Measurements from ENCODE around the gene EFNA2.

The EFNA2 gene

DNA sequence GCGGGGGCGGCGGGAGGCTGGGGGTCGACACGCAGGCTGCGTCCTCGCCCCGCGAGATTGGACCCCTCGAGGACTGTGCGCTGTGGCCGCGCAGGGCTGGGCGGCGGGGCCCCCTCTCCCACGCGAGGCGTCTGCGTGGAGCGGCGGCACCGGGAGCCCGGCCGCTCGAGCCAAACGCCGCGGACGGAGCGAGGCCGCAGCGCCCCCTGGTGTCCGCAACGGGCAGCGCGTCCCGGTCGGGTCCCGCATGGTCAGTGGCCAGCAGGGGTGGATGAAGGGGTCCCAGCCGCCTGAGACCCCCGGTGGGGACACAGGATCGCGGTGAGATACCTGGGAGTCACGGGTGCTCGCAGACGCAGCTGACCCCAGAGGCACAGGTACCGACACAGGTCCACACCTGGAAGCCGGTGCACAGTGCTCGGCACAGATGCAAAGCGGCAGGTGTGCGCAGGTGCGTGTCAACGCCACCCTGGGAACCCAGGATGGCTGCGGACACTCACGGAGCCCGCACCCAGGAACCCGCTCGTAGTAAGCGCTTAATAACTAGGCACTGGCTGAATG is 18.7 kb upstream of the EFNA2 start:
- H4K20me1 ChIP-seq (ENCODE audit: low read depth, low read length): no peaks in the 10 kb centered on the region; the same call in 1 of the 2 replicates

DNA sequence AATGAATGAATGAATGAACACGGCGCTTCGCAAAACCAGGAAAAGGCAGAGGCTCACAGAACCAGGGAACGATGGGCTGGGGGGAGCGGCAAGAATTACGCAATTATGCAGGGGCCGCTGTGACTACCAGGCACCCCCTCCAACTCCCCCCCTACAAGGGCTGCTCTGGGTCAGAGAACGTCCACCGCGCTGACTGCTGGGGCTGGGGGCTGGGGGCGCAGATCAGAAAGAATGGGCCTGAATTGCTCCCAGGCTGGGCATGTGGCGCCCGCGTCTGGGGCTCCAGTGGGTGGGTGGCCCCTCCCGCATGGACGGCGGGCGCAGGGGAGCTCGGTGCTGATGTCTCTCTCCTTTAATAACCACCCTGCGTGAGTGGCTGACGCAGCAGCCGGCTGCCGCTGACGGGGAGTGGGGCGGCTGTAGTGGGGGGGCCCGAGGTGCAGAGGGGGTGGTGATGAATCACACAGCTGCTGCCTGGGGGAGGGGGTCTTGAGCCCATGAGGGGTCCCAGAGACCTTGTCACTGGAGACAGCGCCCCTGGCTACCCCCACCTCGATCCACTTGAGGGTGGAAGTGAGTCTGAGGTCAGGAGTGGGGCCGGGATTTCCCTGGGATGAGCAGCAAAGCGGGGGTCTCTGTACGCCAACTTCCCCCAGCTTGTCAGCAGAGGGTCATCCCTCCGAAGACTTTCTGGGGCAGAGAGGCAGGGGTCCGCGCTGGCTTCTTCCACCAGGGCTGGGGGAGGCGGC is 18.0 kb upstream of the EFNA2 start:
- H3K79me2 ChIP-seq (ENCODE audit: insufficient read depth, low read length): peaks cover 21% of the 10 kb centered on the region
- no peak overlapping the region for H3K27ac ChIP-seq (ENCODE audit: low read depth, low read length)
- H3K9ac ChIP-seq (ENCODE audit: low read length): peak overlapping the region; percentile 46; the same call in 1 of the 2 replicates
- H3K4me3 ChIP-seq (ENCODE audit: insufficient read depth, low read length, poor library complexity, severe bottlenecking): no peak overlapping the region
- no peaks in the 10 kb centered on the region for H3K9me2 ChIP-seq (replicated peaks; ENCODE audit: insufficient read depth, low read length)
- no peak overlapping the region for H2AFZ ChIP-seq (ENCODE audit: low read depth, low read length, severe bottlenecking)
- peak overlapping the region; percentile 62 for H3K4me2 ChIP-seq (ENCODE audit: low read depth, low read length, poor library complexity, severe bottlenecking)
- H4K20me1 ChIP-seq (ENCODE audit: low read depth, low read length): no peaks in the 10 kb centered on the region; the same call in 1 of the 2 replicates
- no peaks in the 10 kb centered on the region for H3K27me3 ChIP-seq (ENCODE audit: low read length)
- TF ChIP-seq EZH2phosphoT487 (conservative IDR thresholded peaks at IDR 0.05; ENCODE audit: low read length): no peak
- TF ChIP-seq, protein P1, sequence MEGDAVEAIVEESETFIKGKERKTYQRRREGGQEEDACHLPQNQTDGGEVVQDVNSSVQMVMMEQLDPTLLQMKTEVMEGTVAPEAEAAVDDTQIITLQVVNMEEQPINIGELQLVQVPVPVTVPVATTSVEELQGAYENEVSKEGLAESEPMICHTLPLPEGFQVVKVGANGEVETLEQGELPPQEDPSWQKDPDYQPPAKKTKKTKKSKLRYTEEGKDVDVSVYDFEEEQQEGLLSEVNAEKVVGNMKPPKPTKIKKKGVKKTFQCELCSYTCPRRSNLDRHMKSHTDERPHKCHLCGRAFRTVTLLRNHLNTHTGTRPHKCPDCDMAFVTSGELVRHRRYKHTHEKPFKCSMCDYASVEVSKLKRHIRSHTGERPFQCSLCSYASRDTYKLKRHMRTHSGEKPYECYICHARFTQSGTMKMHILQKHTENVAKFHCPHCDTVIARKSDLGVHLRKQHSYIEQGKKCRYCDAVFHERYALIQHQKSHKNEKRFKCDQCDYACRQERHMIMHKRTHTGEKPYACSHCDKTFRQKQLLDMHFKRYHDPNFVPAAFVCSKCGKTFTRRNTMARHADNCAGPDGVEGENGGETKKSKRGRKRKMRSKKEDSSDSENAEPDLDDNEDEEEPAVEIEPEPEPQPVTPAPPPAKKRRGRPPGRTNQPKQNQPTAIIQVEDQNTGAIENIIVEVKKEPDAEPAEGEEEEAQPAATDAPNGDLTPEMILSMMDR (IDR thresholded peaks at IDR 0.05; ENCODE audit: insufficient read depth, low read length, poor library complexity, severe bottlenecking): no peak
- H3K9me3 ChIP-seq (ENCODE audit: insufficient read depth, low read length): no peaks in the 10 kb centered on the region
- peaks cover 62% of the 10 kb centered on the region for H3F3A ChIP-seq (ENCODE audit: insufficient read depth)
- H3K36me3 ChIP-seq (ENCODE audit: low read length): peaks cover 4% of the 10 kb centered on the region

More for the DNA sequence above, 18.7 kb upstream of the EFNA2 start:
- TF ChIP-seq EZH2phosphoT487 (conservative IDR thresholded peaks at IDR 0.05; ENCODE audit: low read length): no peak
- TF ChIP-seq, protein P1 (IDR thresholded peaks at IDR 0.05; ENCODE audit: insufficient read depth, low read length, poor library complexity, severe bottlenecking): peak; percentile 96
- Histone ChIP-seq H3K9ac (ENCODE audit: low read length) (peak overlapping the region; percentile 46; the same call in 1 of the 2 replicates), H3K36me3 (ENCODE audit: low read length) (no peaks in the 10 kb centered on the region; the same call in 1 of the 2 replicates), H3K4me2 (ENCODE audit: low read depth, low read length, poor library complexity, severe bottlenecking) (peak overlapping the region; percentile 62), H3K9me3 (ENCODE audit: insufficient read depth, low read length) (no peaks in the 10 kb centered on the region), H3K4me3 (ENCODE audit: insufficient read depth, low read length, poor library complexity, severe bottlenecking) (peak overlapping the region; percentile 41), H2AFZ (ENCODE audit: low read depth, low read length, severe bottlenecking) (no peak overlapping the region), H3K27ac (ENCODE audit: low read depth, low read length) (peak overlapping the region; percentile 86), H3F3A (ENCODE audit: insufficient read depth) (peaks cover 60% of the 10 kb centered on the region), H3K79me2 (ENCODE audit: insufficient read depth, low read length) (peaks cover 21% of the 10 kb centered on the region), H3K9me2 (replicated peaks; ENCODE audit: insufficient read depth, low read length) (no peaks in the 10 kb centered on the region), H3K27me3 (ENCODE audit: low read length) (no peaks in the 10 kb centered on the region)

DNA sequence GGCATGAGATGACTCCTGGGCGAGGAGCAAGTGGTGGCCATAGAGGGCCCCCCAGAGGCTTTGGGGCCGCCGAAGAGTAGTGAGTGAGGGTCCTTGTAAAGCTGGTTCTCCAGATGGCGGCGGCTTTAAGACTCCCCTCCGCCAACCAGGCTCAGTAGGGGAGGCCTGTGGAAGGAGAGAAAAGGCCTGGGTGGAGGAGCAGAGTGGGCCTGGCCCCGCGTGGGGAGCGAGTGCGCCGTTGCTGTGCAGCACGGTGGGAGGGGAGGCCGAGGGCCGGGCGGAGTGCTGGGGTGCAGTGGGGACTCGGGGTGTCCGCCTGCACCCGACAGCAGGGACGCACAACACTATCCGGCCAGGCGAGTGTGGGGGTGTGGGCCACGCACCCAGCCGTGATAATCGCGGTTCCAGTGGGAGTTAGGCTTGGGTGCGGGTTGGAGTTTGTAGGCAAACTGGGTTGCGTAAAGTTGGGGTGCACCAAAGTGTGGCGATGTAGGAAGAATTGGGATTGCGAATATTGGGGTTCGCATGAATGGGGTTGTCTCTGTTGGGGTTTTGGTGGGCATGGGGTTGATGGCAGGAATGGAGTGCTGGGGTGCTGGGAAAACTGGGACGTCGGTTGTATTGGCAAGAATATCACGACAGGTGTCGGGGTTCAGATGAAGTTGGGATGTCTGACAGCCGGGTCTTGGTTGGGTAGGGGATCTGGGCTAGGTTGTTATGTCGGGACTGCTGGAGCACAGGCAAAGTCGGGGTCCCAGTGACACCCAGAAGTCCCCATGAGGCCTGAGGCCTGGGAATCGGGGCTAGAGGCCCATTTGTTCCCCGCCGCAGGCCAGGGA is 17.2 kb upstream of the EFNA2 start:
- Histone ChIP-seq H3K9me2 (replicated peaks; ENCODE audit: insufficient read depth, low read length) (no peaks in the 10 kb centered on the region), H3K27ac (ENCODE audit: low read depth, low read length) (no peak overlapping the region), H3K36me3 (ENCODE audit: low read length) (peaks cover 6% of the 10 kb centered on the region), H3K9me3 (ENCODE audit: insufficient read depth, low read length) (no peaks in the 10 kb centered on the region), H3K79me2 (ENCODE audit: insufficient read depth, low read length) (peaks cover 21% of the 10 kb centered on the region), H2AFZ (ENCODE audit: low read depth, low read length, severe bottlenecking) (no peak overlapping the region), H3K9ac (ENCODE audit: low read length) (no peak overlapping the region), H4K20me1 (ENCODE audit: low read depth, low read length) (no peaks in the 10 kb centered on the region; the same call in 1 of the 2 replicates), H3K4me3 (ENCODE audit: insufficient read depth, low read length, poor library complexity, severe bottlenecking) (no peak overlapping the region), H3K4me2 (ENCODE audit: low read depth, low read length, poor library complexity, severe bottlenecking) (peak overlapping the region; percentile 41), H3K27me3 (ENCODE audit: low read length) (no peaks in the 10 kb centered on the region), H3F3A (ENCODE audit: insufficient read depth) (peaks cover 62% of the 10 kb centered on the region)
- TF ChIP-seq, protein P1 (IDR thresholded peaks at IDR 0.05; ENCODE audit: insufficient read depth, low read length, poor library complexity, severe bottlenecking): no peak
- TF ChIP-seq EZH2phosphoT487 (conservative IDR thresholded peaks at IDR 0.05; ENCODE audit: low read length): no peak

Data from SU-DHL-6 (cell line).